Measurements from ENCODE around the gene SELL.
"Not testable (repeated sequence)": the region's sequence is repeated elsewhere in the genome, so short reads cannot be mapped to it uniquely, and the experiment has no call there.

The SELL gene

DNA sequence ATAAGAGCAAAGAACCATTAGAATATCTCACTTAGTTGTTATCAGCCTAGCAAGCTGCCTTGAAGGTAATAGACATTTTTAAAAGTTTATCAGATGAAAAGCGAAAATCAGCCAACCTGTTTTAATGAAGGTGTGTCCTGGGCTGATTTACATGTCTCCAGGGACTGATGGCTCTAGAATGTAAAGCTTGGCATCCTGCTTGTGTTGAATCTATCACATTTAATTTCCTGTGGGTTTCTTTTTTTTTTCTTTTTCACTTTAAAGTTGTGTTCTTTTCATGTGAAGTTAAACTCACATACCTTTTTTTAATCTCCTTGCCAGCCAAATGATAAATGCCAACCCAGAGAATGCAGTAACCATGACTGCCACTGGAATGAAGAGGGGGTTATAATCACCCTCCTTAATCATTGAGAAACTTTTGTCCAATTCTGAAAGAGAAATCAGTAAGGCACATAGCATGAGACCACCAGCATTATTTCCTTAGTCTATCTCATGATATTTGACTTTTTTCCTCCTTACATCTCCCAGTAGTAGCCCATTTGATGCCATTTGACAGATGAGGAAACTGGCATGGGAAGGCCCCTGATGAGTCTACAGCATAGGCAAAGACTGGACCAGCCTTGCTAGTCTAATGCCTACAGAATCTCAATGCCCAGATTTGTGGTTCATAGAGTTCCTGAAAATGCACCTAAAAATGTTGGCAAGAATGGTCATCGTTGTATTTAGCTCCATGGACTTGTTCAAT is 10.0 kb downstream of the SELL start:
- DNase-seq: no peak

- no peak for DNase-seq
These were observed 11.7 kb downstream of the SELL start for GRCh38 chr1:169699707-169700106.

GRCh38 chr1:169698976-169699375 is 12.4 kb downstream of the SELL start:
- no peak for DNase-seq

GRCh38 chr1:169697755-169698154 is 13.7 kb downstream of the SELL start:
- no peak for DNase-seq

GRCh38 chr1:169696273-169697100 is 14.9 kb downstream of the SELL start:
- no peak for DNase-seq

- DNase-seq: no peak
These were observed 16.9 kb downstream of the SELL start for GRCh38 chr1:169694304-169695075.

DNA sequence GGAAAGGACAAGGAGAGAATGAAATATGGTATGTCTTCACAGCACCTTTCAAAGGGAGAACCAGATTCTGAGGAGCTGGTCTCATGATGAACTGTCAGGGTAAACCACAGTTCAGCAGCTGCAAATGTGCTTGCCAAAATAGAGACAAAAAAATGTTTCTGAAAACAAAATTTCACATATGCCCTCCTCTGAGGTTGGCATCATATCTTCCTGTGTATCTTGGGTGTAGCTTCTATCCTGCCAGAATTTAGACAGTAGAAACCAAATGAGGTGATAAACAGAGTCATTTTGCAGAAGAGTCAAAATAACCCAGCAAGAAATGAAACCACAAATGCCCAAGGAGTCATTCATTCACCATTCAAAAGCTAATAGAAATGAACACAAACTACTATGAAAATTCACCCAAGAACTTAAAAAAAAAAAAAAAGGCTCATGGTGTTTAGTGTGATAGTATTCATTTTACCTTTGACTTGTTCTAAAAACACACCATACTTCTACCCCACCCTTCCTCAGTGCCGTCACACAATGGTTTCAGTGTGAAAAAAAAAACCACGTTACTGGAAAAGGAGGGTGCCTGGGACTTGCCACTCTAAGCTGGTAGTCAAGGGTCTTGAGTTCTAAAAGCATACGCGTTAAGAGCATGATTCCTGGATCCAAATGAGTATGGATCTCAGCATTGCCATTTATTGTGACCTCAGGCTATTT is 18.5 kb downstream of the SELL start:
- no peak for DNase-seq

- no peak for DNase-seq
These were observed 20.9 kb downstream of the SELL start for GRCh38 chr1:169690489-169690888.

GRCh38 chr1:169689395-169689794 is 22.0 kb downstream of the SELL start:
- no peak for DNase-seq

GRCh38 chr1:169688377-169688776 is 23.0 kb downstream of the SELL start:
- not testable (repeated sequence) for DNase-seq

- no peak for DNase-seq
These were observed 27.8 kb downstream of the SELL start for GRCh38 chr1:169683661-169684060.

- DNase-seq: not testable (repeated sequence)
These were observed 28.3 kb downstream of the SELL start for GRCh38 chr1:169683168-169683567.

- DNase-seq: no peak
These were observed 29.3 kb downstream of the SELL start for GRCh38 chr1:169682071-169682470.

DNA sequence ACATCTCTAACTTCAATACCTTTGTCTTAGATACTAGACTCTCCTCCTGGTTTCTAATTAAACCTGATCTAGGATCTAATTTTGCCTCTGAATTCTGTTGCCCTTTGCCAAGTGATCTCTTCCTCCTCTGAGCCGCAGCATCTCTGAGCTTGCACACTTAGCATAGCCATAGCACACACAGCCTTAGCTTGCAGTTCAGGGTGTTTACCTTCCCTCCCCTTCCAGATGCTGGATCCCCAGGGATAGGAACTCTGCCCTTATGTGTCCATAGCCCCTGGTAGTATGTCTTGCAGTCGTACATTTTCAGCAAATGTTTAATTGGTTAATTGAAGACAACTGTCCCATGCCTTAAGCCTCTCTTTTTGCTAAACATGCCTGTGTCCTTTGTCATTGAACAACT is 30.3 kb downstream of the SELL start:
- DNase-seq: no peak

DNA sequence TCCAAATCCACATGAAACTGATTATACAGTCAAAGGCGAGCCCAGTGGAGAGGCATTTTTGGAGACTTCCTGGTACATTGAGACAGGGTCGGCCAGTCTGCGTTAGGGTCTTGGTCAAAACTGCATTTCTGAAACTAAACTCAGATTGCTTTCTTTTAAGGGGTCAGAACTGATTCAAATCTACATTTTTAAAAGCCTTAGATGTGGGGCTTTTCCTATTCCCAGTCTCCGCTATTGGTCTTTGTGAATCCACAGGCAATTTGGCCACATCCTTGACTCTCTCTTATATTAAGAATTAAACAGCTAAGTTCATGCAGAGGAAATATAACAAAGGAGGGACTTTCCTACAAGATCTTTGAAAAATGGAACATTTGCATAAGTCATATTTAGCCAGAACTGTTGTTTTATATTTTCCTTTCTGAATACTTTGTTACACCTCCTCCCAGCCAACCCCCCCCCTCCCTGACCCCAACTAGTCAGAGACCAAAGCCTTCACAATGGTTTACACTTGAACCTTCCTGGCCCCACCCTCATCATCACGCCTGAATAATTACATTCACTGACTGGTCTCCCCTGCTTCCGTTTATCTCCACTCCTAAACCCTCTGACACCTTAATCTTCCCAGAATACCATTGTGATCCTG is 30.9 kb downstream of the SELL start:
- DNase-seq: no peak

- no peak for DNase-seq
These were observed 31.7 kb downstream of the SELL start for GRCh38 chr1:169679692-169680091.

DNA sequence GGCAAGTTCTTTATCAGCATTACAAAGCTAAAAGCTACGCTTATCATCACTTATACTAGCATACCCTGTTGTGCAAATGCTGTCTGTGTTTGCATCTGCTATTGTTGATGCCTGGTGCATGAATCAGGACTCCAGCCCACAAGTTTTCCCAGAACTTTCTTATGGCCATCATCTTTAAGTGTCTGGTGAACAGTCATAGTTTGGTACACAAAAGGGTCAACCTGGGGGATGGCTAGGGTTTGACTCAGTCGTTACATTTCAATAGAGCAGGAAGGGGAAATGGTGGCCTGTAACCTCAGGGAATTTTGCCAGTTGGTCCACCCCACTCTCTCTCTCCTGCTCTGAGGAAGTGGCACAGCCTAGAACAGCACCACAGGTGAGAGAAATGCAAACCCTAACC is 35.4 kb downstream of the SELL start:
- no peak for DNase-seq

DNA sequence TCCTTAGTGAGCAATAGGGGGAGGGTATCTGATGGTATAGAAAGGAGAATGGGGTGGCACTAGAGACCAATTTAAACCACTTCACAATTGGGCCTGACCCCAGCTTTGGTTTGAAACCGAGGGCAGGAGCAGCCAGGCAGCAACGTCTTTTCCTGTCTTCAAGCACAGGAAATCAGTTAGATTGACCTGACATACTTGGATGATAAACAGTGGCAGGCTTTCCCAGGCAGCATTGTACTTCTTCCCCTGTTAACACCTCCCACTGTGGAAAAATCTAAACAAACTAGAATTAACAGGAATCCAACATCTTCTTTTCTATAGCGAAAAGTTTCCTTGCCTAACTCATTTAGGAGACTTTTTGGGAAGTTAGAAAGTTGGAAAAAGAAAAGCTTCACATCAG is 40.6 kb downstream of the SELL start:
- DNase-seq: no peak

GRCh38 chr1:169670244-169670643 is 41.2 kb downstream of the SELL start:
- DNase-seq: not testable (repeated sequence)

DNA sequence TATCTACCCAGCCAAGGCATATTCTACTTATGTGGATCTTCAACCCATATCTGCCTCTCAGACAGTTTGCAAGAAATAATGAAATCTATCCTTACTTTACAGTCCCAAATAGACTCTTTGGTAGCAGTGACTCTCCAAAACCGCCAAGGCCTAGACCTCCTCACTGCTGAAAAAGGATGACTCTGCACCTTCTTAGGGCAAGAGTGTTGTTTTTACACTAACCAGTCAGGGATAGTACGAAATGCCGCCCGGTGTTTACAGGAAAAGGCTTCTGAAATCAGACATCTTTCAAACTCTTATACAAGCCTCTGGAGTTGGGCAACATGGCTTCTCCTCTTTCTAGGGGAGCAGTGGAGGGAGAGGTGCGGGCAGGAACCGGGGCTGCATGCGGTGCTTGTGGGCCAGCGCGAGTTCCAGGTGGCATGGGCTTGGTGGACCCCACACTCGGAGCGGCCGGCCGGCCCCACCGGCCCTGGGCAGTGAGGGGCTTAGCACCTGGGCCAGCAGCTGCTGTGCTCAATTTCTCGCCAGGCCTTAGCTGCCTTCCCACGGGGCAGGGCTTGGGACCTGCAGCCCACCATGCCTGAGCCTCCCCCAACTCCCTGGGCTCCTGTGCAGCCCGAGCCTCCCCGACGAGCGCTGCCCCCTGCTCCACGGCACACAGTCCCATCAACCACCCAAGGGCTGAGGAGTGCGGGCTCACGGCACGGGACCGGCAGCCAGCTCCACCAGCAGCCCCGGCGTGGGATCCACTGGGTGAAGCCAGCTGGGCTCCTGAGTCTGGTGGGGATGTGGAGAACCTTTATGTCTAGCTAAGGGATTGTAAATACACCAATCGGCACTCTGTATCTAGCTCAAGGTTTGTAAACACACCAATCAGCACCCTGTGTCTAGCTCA is 43.5 kb downstream of the SELL start:
- not testable (repeated sequence) for DNase-seq

DNA sequence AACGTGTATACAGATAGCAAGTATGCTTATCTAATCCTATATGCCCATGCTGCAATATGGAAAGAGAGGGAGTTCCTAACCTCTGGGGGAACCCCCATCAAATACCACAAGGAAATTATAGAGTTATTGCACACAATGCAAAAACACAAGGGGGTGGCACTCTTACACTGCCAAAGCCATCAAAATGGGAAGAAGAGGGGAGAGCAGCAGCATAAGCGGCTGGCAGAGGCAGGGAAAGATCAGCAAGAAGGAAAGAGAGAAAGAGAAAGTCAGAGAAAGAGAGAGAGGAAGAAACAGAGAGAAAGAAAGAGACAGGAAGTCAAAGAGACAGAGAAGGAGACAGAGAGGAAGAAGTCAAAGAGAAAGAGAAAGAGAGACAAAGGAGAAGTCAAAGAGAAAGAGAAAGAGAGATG is 44.2 kb downstream of the SELL start:
- not testable (repeated sequence) for DNase-seq
